Activated naive CD4-positive, alpha-beta T cell treated with anti-CD3 and anti-CD28 coated beads, Interleukin-2, amount 50 U/mL, for 24 hours (primary cell): ENCODE measurements around the gene ANGPTL3.
"Not testable (repeated sequence)": the region's sequence is repeated elsewhere in the genome, so short reads cannot be mapped to it uniquely, and the experiment has no call there.

Experiments used
- H3K27ac Mint-ChIP-seq: one replicate; pipeline ENCODE4 v1.8.0; 2021; ENCODE audit warnings: mild to moderate bottlenecking, mixed read lengths
- H3K27me3 Mint-ChIP-seq: one replicate; pipeline ENCODE4 v1.8.0; 2021; ENCODE audit warnings: mixed read lengths
- H3K36me3 Mint-ChIP-seq: one replicate; pipeline ENCODE4 v1.8.0; 2021; ENCODE audit warnings: mixed read lengths
- H3K4me1 Mint-ChIP-seq: one replicate; pipeline ENCODE4 v1.8.0; 2021; ENCODE audit warnings: mixed read lengths
- H3K4me3 Mint-ChIP-seq: one replicate; pipeline ENCODE4 v1.8.0; 2021; ENCODE audit warnings: mild to moderate bottlenecking, mixed read lengths
- H3K9me3 Mint-ChIP-seq: one replicate; pipeline ENCODE4 v1.8.0; 2021; ENCODE audit warnings: mixed read lengths

ANGPTL3 gene, protein sequence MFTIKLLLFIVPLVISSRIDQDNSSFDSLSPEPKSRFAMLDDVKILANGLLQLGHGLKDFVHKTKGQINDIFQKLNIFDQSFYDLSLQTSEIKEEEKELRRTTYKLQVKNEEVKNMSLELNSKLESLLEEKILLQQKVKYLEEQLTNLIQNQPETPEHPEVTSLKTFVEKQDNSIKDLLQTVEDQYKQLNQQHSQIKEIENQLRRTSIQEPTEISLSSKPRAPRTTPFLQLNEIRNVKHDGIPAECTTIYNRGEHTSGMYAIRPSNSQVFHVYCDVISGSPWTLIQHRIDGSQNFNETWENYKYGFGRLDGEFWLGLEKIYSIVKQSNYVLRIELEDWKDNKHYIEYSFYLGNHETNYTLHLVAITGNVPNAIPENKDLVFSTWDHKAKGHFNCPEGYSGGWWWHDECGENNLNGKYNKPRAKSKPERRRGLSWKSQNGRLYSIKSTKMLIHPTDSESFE

DNA sequence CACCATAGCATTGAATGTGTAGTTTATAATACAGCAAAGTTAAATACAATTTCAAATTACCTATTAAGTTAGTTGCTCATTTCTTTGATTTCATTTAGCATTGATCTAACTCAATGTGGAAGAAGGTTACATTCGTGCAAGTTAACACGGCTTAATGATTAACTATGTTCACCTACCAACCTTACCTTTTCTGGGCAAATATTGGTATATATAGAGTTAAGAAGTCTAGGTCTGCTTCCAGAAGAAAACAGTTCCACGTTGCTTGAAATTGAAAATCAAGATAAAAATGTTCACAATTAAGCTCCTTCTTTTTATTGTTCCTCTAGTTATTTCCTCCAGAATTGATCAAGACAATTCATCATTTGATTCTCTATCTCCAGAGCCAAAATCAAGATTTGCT lies at the start of gene ANGPTL3:
ANGPTL3 (plus strand) TSS at position 240 of the 400 bp plus-strand sequence; CDS start at position 287, 47 bp downstream.
- H3K27me3 Mint-ChIP-seq: no peaks in the 10 kb centered on the region
- peaks cover 4% of the 10 kb centered on the region for H3K36me3 Mint-ChIP-seq
- H3K4me3 Mint-ChIP-seq: no peak within 1 kb of the TSS
- no peaks in the 10 kb centered on the region for H3K4me1 Mint-ChIP-seq
- no peak within 1 kb of the TSS for H3K27ac Mint-ChIP-seq
- H3K9me3 Mint-ChIP-seq: no peaks in the 10 kb centered on the region

DNA sequence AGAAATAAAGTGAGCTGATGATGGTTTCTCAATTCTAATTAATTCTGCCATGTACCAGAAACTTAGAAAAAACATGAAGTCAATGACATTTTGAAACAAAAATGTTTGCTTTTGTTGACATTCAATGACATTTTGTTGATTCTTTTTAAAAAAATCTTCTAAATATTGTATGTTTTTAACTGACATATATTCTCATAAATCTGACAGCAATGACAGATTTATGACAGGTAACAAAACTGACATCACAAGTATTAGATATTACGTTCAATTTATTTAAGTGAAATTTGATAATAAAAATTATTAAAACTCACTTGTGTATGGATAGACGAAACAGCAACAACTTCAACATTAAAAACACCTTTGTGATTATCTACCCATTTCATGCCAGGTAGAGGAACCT lies 36.0 kb upstream of the ANGPTL3 start:
- Mint-ChIP-seq H3K4me3 (no peak overlapping the region), H3K4me1 (no peaks in the 10 kb centered on the region), H3K36me3 (peaks cover 15% of the 10 kb centered on the region), H3K27me3 (no peaks in the 10 kb centered on the region), H3K9me3 (no peaks in the 10 kb centered on the region), H3K27ac (no peak overlapping the region)

DNA sequence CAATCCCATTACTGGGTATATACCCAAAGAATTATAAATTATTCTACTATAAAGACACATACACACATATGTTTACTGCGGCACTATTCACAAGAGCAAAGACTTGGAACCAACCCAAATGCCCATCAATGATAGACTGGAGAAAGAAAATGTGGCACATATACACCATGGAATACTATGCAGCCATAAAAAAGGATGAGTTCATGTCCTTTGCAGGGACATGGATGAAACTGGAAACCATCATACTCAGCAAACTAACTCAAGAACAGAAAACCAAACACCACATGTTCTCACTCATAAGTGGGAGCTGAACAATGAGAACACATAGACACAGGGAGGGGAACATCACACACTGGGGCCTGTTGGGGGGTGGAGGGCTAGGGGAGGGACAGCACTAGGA lies 30.1 kb upstream of the ANGPTL3 start:
- H3K4me1 Mint-ChIP-seq, H3K27ac Mint-ChIP-seq, H3K27me3 Mint-ChIP-seq, H3K4me3 Mint-ChIP-seq, H3K9me3 Mint-ChIP-seq: not testable (repeated sequence)
- peaks cover 23% of the 10 kb centered on the region for H3K36me3 Mint-ChIP-seq

DNA sequence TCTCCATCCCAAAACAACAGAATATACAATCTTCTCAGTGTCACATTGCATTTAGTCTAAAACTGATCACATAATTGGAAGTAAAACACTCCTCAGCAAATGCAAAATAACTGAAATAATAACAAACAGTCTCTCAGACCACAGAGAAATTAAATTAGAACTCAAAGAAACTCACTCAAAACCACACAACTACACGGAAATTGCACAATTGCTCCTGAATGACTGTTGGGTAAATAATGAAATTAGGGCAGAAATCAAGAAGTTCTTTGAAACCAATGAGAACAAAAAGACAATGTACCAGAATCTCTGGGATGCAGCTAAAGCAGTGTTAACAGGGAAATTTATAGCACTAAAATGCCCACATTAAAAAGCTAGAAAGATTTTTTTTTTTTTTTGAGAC lies 29.4 kb upstream of the ANGPTL3 start:
- H3K4me1 Mint-ChIP-seq, H3K9me3 Mint-ChIP-seq, H3K27me3 Mint-ChIP-seq, H3K27ac Mint-ChIP-seq, H3K4me3 Mint-ChIP-seq: not testable (repeated sequence)
- H3K36me3 Mint-ChIP-seq: peaks cover 24% of the 10 kb centered on the region

DNA sequence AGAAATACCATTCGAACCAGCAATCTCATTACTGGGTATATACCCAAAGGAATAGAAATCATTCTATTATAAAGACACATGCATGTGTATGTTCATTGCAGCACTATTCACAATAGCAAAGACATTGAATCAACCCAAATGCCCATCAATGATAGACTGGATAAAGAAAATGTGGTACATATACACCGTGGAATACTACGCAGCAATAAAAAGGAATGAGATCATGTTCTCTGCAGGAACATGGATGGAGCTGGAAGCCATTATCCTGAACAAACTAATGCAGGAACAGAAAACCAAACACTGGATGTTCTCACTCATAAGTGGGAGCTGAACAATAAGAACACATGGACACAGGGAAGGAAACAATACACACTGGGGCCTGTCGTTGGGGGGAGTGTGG lies 25.8 kb upstream of the ANGPTL3 start:
- not testable (repeated sequence) for H3K9me3 Mint-ChIP-seq, H3K4me3 Mint-ChIP-seq, H3K27ac Mint-ChIP-seq, H3K27me3 Mint-ChIP-seq, H3K4me1 Mint-ChIP-seq
- H3K36me3 Mint-ChIP-seq: peaks cover 25% of the 10 kb centered on the region

DNA sequence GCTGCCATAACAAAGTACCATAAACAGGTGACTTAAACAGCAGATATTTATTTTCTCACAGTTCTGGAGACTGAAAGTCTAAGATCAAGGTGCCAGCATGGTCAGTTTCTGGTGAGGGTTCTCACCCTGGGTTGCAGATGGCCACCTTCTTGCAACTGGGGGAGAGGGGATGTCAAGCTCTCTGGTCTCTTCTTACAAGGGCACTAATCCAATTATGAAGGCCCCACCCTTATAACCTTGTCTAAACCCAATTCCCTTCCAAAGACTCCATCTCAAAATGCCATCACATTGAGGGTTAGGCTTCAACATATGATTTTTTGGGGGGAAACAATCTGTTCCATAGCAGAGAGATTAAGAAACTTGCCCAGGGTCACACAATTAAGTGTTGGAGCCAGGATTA lies 24.8 kb upstream of the ANGPTL3 start:
- no peak overlapping the region for H3K27ac Mint-ChIP-seq
- H3K9me3 Mint-ChIP-seq: peaks cover 8% of the 10 kb centered on the region
- no peaks in the 10 kb centered on the region for H3K4me1 Mint-ChIP-seq
- no peaks in the 10 kb centered on the region for H3K27me3 Mint-ChIP-seq
- H3K36me3 Mint-ChIP-seq: peaks cover 22% of the 10 kb centered on the region
- no peak overlapping the region for H3K4me3 Mint-ChIP-seq

DNA sequence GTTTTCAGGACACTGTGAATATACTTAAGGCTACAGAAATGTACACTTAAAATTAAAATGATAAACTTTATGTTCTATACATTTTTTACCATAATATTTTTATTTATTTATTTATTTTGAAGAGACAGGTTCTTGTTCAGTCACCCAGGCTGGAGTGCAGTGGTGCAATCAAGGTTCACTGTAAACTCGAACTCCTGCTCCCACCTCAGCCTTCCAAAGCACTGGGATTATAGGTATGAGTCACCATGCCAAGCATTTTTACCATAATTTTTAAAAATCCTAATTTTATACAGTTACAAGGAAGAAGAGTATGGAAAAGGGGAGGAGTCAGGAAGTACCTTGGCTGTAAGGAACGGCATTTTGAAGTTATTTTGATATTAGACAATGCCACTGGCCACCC lies 23.6 kb upstream of the ANGPTL3 start:
- Mint-ChIP-seq H3K27ac (no peak overlapping the region), H3K9me3 (peaks cover 4% of the 10 kb centered on the region), H3K4me3 (no peak overlapping the region), H3K36me3 (peaks cover 20% of the 10 kb centered on the region), H3K27me3 (no peaks in the 10 kb centered on the region), H3K4me1 (no peaks in the 10 kb centered on the region)

DNA sequence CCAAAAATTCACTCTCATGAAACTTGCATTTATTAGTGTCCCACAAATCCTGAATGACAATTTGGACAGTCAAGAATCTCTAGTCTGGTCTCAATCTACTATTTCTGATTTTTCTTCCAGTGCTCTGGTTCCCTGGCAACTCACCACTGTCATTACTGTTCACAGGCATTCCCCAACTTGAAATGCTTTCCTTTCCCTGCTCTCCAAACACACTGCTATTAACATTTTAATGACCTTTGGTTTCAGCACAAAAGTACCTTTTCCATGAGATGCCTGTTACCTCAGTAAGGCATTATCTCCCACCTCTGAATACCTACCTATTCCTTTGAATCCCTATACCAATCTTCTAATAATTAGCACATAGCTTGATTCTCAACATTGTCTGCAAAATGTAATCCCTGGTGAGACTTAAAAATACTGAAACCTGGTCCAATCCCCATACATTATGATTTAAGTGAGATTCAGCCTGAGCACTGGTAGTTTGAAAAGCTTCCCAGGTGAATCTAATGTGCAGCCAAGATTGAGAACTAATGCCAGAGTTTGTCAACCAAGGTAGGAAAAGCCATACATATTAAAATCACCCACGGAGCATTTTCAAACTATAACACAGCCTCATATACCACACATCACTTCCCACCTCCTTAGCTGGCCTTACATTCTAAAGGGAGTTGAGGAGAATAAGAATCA lies 11.7 kb upstream of the ANGPTL3 start:
- H3K4me1 Mint-ChIP-seq: no peaks in the 10 kb centered on the region
- H3K27me3 Mint-ChIP-seq: no peaks in the 10 kb centered on the region
- no peak overlapping the region for H3K4me3 Mint-ChIP-seq
- peaks cover 15% of the 10 kb centered on the region for H3K36me3 Mint-ChIP-seq
- H3K9me3 Mint-ChIP-seq: peaks cover 4% of the 10 kb centered on the region
- no peak overlapping the region for H3K27ac Mint-ChIP-seq

DNA sequence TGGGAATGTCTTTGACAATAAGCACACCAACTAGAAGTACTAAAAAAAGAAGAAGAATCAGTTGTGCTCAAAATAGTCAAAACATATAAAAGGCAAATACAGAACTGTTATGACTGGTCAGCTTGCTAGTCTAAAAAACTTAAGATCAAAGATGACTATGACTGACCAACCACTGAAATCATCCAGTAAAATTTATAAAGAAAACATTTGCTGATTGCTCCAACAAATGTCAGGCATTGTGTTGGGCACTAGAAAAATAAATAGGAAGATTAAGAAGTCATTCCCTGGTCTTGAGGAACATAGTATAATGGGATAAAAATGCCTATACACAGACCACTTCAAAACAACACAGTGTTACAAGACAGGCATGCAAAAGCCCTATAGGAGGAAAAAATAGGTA lies 9.3 kb upstream of the ANGPTL3 start:
- Mint-ChIP-seq H3K36me3 (peaks cover 10% of the 10 kb centered on the region), H3K4me3 (no peak overlapping the region), H3K27ac (no peak overlapping the region), H3K9me3 (no peaks in the 10 kb centered on the region), H3K27me3 (no peaks in the 10 kb centered on the region), H3K4me1 (no peaks in the 10 kb centered on the region)

DNA sequence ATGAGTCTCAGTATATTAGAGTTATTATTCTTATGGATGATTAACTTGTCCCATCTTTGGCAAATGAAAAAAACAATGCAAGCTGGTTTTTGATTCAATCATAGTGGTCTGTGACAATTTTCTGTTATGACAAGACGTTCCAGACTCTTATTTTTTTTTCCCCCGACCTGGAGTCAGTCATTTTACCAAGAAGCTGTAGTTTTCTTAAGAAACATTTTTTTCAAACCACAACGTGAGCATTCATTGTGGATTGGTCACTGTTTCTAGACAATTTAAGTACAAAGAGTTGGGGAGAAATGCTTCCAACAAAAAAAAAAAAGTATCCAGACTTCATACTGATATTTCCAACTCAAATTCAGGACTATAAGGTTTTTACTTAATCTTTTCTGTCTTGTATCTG lies 8.0 kb upstream of the ANGPTL3 start:
- H3K36me3 Mint-ChIP-seq: peaks cover 10% of the 10 kb centered on the region
- H3K9me3 Mint-ChIP-seq: no peaks in the 10 kb centered on the region
- H3K27ac Mint-ChIP-seq: no peak overlapping the region
- H3K27me3 Mint-ChIP-seq: no peaks in the 10 kb centered on the region
- no peaks in the 10 kb centered on the region for H3K4me1 Mint-ChIP-seq
- H3K4me3 Mint-ChIP-seq: no peak overlapping the region

DNA sequence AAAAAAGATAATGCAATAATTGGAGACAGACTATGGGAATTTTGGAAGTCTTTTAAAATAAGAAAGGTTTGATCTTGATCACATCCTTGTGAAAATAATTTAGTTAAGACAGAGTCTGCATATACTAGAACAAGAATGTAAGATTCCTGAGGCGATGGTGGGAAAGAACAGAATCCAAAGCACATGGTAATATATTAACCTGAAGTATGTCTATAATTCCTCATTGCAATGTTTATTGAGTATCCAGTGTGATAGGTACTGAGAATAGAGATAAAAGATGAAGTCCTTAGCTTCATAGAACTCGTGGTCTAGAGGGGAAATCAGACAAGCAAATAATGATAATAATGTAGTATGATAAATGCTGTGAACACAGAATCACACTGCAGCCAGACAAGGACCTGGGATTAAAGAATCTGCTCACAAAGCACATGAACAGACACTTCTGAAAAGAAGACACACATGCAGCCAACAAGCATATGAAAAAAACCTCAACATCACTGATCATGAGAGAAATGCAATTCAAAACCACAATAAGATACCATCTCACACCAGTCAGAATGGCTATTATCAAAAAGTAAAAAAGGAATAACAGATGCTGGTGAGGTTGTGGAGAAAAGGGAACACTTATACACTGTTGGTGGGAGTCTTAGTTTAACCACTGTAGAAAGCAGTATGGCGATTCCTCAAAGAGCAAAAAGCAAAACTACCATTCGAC lies 6.9 kb upstream of the ANGPTL3 start:
- H3K36me3 Mint-ChIP-seq: peaks cover 10% of the 10 kb centered on the region
- H3K4me3 Mint-ChIP-seq: no peak overlapping the region
- no peaks in the 10 kb centered on the region for H3K4me1 Mint-ChIP-seq
- no peaks in the 10 kb centered on the region for H3K9me3 Mint-ChIP-seq
- no peak overlapping the region for H3K27ac Mint-ChIP-seq
- H3K27me3 Mint-ChIP-seq: no peaks in the 10 kb centered on the region

DNA sequence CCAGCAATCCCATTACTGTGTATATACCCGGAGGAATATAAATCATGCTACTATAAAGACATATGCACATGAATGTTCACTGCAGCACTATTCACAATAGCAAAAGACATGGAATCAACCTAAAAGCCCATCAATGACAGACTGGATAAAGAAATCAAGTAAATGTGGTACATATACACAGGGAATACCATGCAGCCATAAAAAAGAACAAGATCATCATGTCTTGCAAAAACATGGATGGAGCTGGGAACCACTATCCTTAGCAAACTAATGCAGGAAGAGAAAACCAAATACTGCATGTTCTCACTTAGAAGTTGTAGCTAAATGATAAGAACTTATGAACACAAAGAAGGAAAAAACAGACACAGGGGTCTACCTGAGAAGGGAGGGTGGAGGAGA lies 6.4 kb upstream of the ANGPTL3 start:
- H3K4me1 Mint-ChIP-seq: no peaks in the 10 kb centered on the region
- H3K27me3 Mint-ChIP-seq: no peaks in the 10 kb centered on the region
- H3K9me3 Mint-ChIP-seq: no peaks in the 10 kb centered on the region
- H3K4me3 Mint-ChIP-seq: no peak overlapping the region
- no peak overlapping the region for H3K27ac Mint-ChIP-seq
- H3K36me3 Mint-ChIP-seq: peaks cover 8% of the 10 kb centered on the region

DNA sequence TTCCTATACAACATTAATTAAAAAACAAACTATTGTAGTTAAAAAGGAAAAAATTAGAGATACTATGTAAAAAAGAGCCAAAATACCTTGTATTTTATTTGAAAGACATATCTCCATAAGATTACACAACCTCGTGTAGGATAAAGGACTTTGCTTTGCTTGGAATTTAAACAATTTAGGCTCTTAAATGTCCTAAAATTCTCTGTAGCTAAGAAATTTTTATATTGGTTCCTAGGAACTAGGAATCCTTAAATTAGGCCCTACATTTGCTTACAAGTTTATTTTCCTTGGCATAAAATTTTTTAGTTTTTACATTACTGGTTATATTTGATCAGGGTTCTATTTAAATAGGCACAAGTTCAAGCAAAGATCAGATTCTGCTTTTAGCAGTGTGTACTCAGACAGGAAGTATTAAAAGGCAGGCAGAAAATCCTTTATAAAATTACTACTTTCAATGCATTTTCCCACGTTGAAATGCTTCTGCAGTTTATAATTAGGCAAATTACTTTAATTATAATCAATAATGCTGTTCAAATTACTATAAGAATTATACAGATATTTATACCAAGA lies 3.4 kb upstream of the ANGPTL3 start:
- Mint-ChIP-seq H3K9me3 (no peaks in the 10 kb centered on the region), H3K4me1 (no peaks in the 10 kb centered on the region), H3K27me3 (no peaks in the 10 kb centered on the region), H3K36me3 (peaks cover 10% of the 10 kb centered on the region), H3K27ac (no peak overlapping the region), H3K4me3 (no peak overlapping the region)

DNA sequence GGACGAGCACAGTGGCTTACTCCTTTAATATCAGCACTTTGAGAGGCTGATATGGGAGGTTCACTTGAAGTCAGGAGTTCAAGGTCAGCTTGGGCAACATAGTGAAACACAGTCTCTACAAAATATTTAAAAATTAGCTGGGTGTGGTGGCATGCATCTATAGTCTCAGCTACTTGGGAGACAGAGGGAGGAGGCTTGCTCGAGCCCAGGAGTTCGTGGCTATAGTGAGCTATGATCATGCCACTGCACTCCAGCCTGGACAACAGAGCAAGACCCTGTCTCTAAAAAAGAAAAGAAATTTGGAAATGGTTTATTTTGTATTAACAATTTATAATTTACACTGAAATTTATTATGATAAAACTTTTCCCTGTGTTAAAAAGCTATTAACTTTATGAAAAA lies 1.7 kb upstream of the ANGPTL3 start:
- H3K4me3 Mint-ChIP-seq: no peak overlapping the region
- H3K9me3 Mint-ChIP-seq: no peaks in the 10 kb centered on the region
- H3K27me3 Mint-ChIP-seq: no peaks in the 10 kb centered on the region
- H3K4me1 Mint-ChIP-seq: no peaks in the 10 kb centered on the region
- H3K27ac Mint-ChIP-seq: no peak overlapping the region
- H3K36me3 Mint-ChIP-seq: peaks cover 9% of the 10 kb centered on the region

DNA sequence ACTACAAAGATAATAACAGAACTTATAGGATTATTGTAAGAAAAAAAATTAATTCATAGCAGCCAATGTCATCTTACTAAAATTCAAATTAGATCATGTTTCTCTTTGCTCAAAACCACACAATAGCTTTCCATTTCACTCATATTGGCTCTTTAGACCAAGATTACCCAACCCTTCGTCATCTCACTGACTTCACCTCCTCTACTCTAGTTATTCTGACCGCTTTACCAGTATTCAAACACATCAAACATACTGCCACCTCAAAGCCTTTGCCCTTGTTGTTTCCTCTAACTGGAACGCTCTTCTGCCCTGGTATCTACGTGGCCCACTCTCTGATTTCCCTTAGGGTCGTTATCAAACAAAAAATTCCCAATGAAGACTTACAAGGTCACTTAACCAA lies 1.7 kb downstream of the ANGPTL3 start:
- H3K36me3 Mint-ChIP-seq: peaks cover 4% of the 10 kb centered on the region
- H3K4me3 Mint-ChIP-seq: no peak overlapping the region
- no peaks in the 10 kb centered on the region for H3K9me3 Mint-ChIP-seq
- H3K27ac Mint-ChIP-seq: no peak overlapping the region
- no peaks in the 10 kb centered on the region for H3K4me1 Mint-ChIP-seq
- no peaks in the 10 kb centered on the region for H3K27me3 Mint-ChIP-seq

DNA sequence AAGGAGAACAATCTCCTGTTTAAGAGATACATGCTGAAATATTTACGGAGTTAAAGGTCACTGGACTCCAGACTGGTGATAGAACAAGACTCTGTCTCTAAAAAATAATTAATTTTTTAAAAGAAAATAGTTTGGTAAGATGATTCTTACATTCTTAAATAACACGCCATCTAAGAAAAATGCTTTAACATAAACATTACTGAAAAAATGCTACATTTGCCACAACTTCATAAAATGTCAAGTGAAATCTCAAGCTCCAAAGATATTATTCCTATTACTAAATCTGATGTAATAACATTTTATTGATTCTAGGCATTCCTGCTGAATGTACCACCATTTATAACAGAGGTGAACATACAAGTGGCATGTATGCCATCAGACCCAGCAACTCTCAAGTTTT lies 4.1 kb downstream of the ANGPTL3 start:
- Mint-ChIP-seq H3K27me3 (no peaks in the 10 kb centered on the region), H3K4me3 (no peak overlapping the region), H3K4me1 (no peaks in the 10 kb centered on the region), H3K27ac (no peak overlapping the region), H3K9me3 (no peaks in the 10 kb centered on the region), H3K36me3 (peaks cover 5% of the 10 kb centered on the region)
